ENCODE measurements around the gene HSD11B1L. TPM values are rescaled to one million over a fixed set of nuclear protein-coding genes. Genes with fewer than 3 reads are reported as not detected.

HSD11B1L gene
- total RNA-seq: 1 to 10 TPM; 3.9 to 5.7 TPM
- 10 to 100 TPM in 1 of 2 donors, 1 to 10 TPM in 1; 8.5 to 12.0 TPM for polyA plus RNA-seq
- long read RNA-seq, donor 1, partial matches to known transcripts: 1 of 17 reads
- long read RNA-seq, donor 1, other reads (novel, unspliced or antisense): 5 of 17 reads
- long read RNA-seq, donor 2, partial matches to known transcripts: 1 of 6 reads
- long read RNA-seq, donor 2, other reads (novel, unspliced or antisense): 2 of 6 reads

- DNase-seq (peak; percentile 99), ATAC-seq (ENCODE audit: low FRiP score) (peak; percentile 98)
- Histone ChIP-seq H3K4me3 (ENCODE audit: low read length in 2 of 2) (peak within 1 kb of the TSS; percentile 61 to 64), H3K4me1 (ENCODE audit: control insufficient read depth in 1 of 2, insufficient read depth in 2 of 2, low read length in 2 of 2) (no peaks in the 10 kb centered on the region), H3K27ac (ENCODE audit: low read depth in 1 of 2, low read length in 2 of 2) (peak within 1 kb of the TSS in 1 of 2 donors; percentile 60), H3K9me3 (ENCODE audit: control insufficient read depth, low read length) (no peaks in the 10 kb centered on the region), H3K27me3 (ENCODE audit: control insufficient read depth in 1 of 2, insufficient read depth in 2 of 2, low read length in 1 of 2) (no peaks in the 10 kb centered on the region), H3K36me3 (ENCODE audit: control insufficient read depth in 1 of 2, insufficient read depth in 2 of 2, low read length in 1 of 2) (no peaks in the 10 kb centered on the region)
- WGBS, 2 donors: 1% methylated on average over 88 to 94 of the region's 94 CpGs
- intact Hi-C loops (cut with DNase I): loop anchor here in 1 of 2 donors (5.0 kb wide), 2 partner anchors 58 to 1062 kb away; partner anchors contain the start of genes SAFB and SAFB2
Measured at GRCh38 chr19:5680437-5681368, at the start of gene HSD11B1L, which contains the start of gene MICOS13. HSD11B1L (plus strand) TSS chr19:5681027; CDS start chr19:5684833, 3,806 bp downstream. MICOS13 (minus strand) TSS chr19:5680516; CDS start chr19:5680486, 30 bp downstream.

- ATAC-seq (ENCODE audit: low FRiP score): peak; percentile 61
- WGBS, 2 donors: 36 to 47% methylated on average over 9 of the region's 9 CpGs
- Histone ChIP-seq H3K9me3 (ENCODE audit: control insufficient read depth, low read length) (no peaks in the 10 kb centered on the region), H3K36me3 (ENCODE audit: control insufficient read depth in 1 of 2, insufficient read depth in 2 of 2, low read length in 1 of 2) (peaks cover 0 to 1% of the 10 kb centered on the region in 2 donors), H3K27me3 (ENCODE audit: control insufficient read depth in 1 of 2, insufficient read depth in 2 of 2, low read length in 1 of 2) (no peaks in the 10 kb centered on the region), H3K4me1 (ENCODE audit: control insufficient read depth in 1 of 2, insufficient read depth in 2 of 2, low read length in 2 of 2) (peaks cover 3 to 6% of the 10 kb centered on the region in 2 donors), H3K4me3 (ENCODE audit: low read length in 2 of 2) (no peak overlapping the region), H3K27ac (ENCODE audit: low read depth in 1 of 2, low read length in 2 of 2) (no peak overlapping the region)
- DNase-seq: no peak
- intact Hi-C loops (cut with DNase I): no loop called here
Measured at GRCh38 chr19:5631567-5632240, 49.1 kb upstream of the HSD11B1L start.

GRCh38 chr19:5632241-5632612 is 48.6 kb upstream of the HSD11B1L start:
- intact Hi-C loops (cut with DNase I): no loop called here
- no peaks in the 10 kb centered on the region for H3K27me3 ChIP-seq (ENCODE audit: control insufficient read depth in 1 of 2, insufficient read depth in 2 of 2, low read length in 1 of 2)
- H3K27ac ChIP-seq (ENCODE audit: low read depth in 1 of 2, low read length in 2 of 2): no peak overlapping the region
- H3K36me3 ChIP-seq (ENCODE audit: control insufficient read depth in 1 of 2, insufficient read depth in 2 of 2, low read length in 1 of 2): peaks cover 0 to 1% of the 10 kb centered on the region in 2 donors
- H3K4me1 ChIP-seq (ENCODE audit: control insufficient read depth in 1 of 2, insufficient read depth in 2 of 2, low read length in 2 of 2): peaks cover 3 to 6% of the 10 kb centered on the region in 2 donors
- ATAC-seq (ENCODE audit: low FRiP score) (no peak), DNase-seq (no peak)
- H3K4me3 ChIP-seq (ENCODE audit: low read length in 2 of 2): no peak overlapping the region
- WGBS, 2 donors: 64 to 72% methylated on average over 4 of the region's 4 CpGs
- H3K9me3 ChIP-seq (ENCODE audit: control insufficient read depth, low read length): no peaks in the 10 kb centered on the region

- peaks cover 3 to 6% of the 10 kb centered on the region in 2 donors for H3K4me1 ChIP-seq (ENCODE audit: control insufficient read depth in 1 of 2, insufficient read depth in 2 of 2, low read length in 2 of 2)
- peaks cover 0 to 1% of the 10 kb centered on the region in 2 donors for H3K36me3 ChIP-seq (ENCODE audit: control insufficient read depth in 1 of 2, insufficient read depth in 2 of 2, low read length in 1 of 2)
- H3K9me3 ChIP-seq (ENCODE audit: control insufficient read depth, low read length): no peaks in the 10 kb centered on the region
- 89% methylated on average over 5 of the region's 5 CpGs for WGBS, 2 donors
- no peaks in the 10 kb centered on the region for H3K27me3 ChIP-seq (ENCODE audit: control insufficient read depth in 1 of 2, insufficient read depth in 2 of 2, low read length in 1 of 2)
- ATAC-seq (ENCODE audit: low FRiP score) (no peak), DNase-seq (no peak)
- intact Hi-C loops (cut with DNase I): no loop called here
- no peak overlapping the region for H3K4me3 ChIP-seq (ENCODE audit: low read length in 2 of 2)
- no peak overlapping the region for H3K27ac ChIP-seq (ENCODE audit: low read depth in 1 of 2, low read length in 2 of 2)
Measured at GRCh38 chr19:5632657-5633056, 48.2 kb upstream of the HSD11B1L start.

GRCh38 chr19:5635427-5635826 is 45.4 kb upstream of the HSD11B1L start:
- Histone ChIP-seq H3K36me3 (ENCODE audit: control insufficient read depth in 1 of 2, insufficient read depth in 2 of 2, low read length in 1 of 2) (peaks cover 0 to 1% of the 10 kb centered on the region in 2 donors), H3K4me3 (ENCODE audit: low read length in 2 of 2) (no peak overlapping the region), H3K27ac (ENCODE audit: low read depth in 1 of 2, low read length in 2 of 2) (no peak overlapping the region), H3K27me3 (ENCODE audit: control insufficient read depth in 1 of 2, insufficient read depth in 2 of 2, low read length in 1 of 2) (no peaks in the 10 kb centered on the region), H3K9me3 (ENCODE audit: control insufficient read depth, low read length) (no peaks in the 10 kb centered on the region), H3K4me1 (ENCODE audit: control insufficient read depth in 1 of 2, insufficient read depth in 2 of 2, low read length in 2 of 2) (peaks cover 0 to 3% of the 10 kb centered on the region in 2 donors)
- WGBS, 2 donors: 87 to 89% methylated on average over 6 of the region's 6 CpGs
- intact Hi-C loops (cut with DNase I): no loop called here
- no peak for ATAC-seq (ENCODE audit: low FRiP score)
- no peak for DNase-seq

- ATAC-seq (ENCODE audit: low FRiP score): no peak
- H3K36me3 ChIP-seq (ENCODE audit: control insufficient read depth in 1 of 2, insufficient read depth in 2 of 2, low read length in 1 of 2): peaks cover 0 to 4% of the 10 kb centered on the region in 2 donors
- no peaks in the 10 kb centered on the region for H3K9me3 ChIP-seq (ENCODE audit: control insufficient read depth, low read length)
- no peak overlapping the region for H3K27ac ChIP-seq (ENCODE audit: low read depth in 1 of 2, low read length in 2 of 2)
- 49 to 51% methylated on average over 1 of the region's 1 CpG for WGBS, 2 donors
- no peak for DNase-seq
- no peaks in the 10 kb centered on the region for H3K4me1 ChIP-seq (ENCODE audit: control insufficient read depth in 1 of 2, insufficient read depth in 2 of 2, low read length in 2 of 2)
- intact Hi-C loops (cut with DNase I): no loop called here
- no peaks in the 10 kb centered on the region for H3K27me3 ChIP-seq (ENCODE audit: control insufficient read depth in 1 of 2, insufficient read depth in 2 of 2, low read length in 1 of 2)
- H3K4me3 ChIP-seq (ENCODE audit: low read length in 2 of 2): no peak overlapping the region
Measured at GRCh38 chr19:5637971-5638370, 42.9 kb upstream of the HSD11B1L start.

- Histone ChIP-seq H3K27ac (ENCODE audit: low read depth in 1 of 2, low read length in 2 of 2) (no peak overlapping the region), H3K27me3 (ENCODE audit: control insufficient read depth in 1 of 2, insufficient read depth in 2 of 2, low read length in 1 of 2) (no peaks in the 10 kb centered on the region), H3K4me3 (ENCODE audit: low read length in 2 of 2) (no peak overlapping the region), H3K4me1 (ENCODE audit: control insufficient read depth in 1 of 2, insufficient read depth in 2 of 2, low read length in 2 of 2) (no peaks in the 10 kb centered on the region), H3K9me3 (ENCODE audit: control insufficient read depth, low read length) (no peaks in the 10 kb centered on the region), H3K36me3 (ENCODE audit: control insufficient read depth in 1 of 2, insufficient read depth in 2 of 2, low read length in 1 of 2) (peaks cover 4 to 5% of the 10 kb centered on the region in 2 donors)
- DNase-seq (no peak), ATAC-seq (ENCODE audit: low FRiP score) (no peak)
- WGBS, 2 donors: 89% methylated on average over 4 of the region's 4 CpGs
- intact Hi-C loops (cut with DNase I): no loop called here
Measured at GRCh38 chr19:5641171-5641570, 39.7 kb upstream of the HSD11B1L start.

GRCh38 chr19:5642204-5642603 is 38.6 kb upstream of the HSD11B1L start:
- Histone ChIP-seq H3K36me3 (ENCODE audit: control insufficient read depth in 1 of 2, insufficient read depth in 2 of 2, low read length in 1 of 2) (peaks cover 5 to 6% of the 10 kb centered on the region in 2 donors), H3K27ac (ENCODE audit: low read depth in 1 of 2, low read length in 2 of 2) (no peak overlapping the region), H3K4me3 (ENCODE audit: low read length in 2 of 2) (no peak overlapping the region), H3K9me3 (ENCODE audit: control insufficient read depth, low read length) (no peaks in the 10 kb centered on the region), H3K4me1 (ENCODE audit: control insufficient read depth in 1 of 2, insufficient read depth in 2 of 2, low read length in 2 of 2) (no peaks in the 10 kb centered on the region), H3K27me3 (ENCODE audit: control insufficient read depth in 1 of 2, insufficient read depth in 2 of 2, low read length in 1 of 2) (no peaks in the 10 kb centered on the region)
- WGBS, 2 donors: 88 to 95% methylated on average over 2 of the region's 2 CpGs
- no peak for ATAC-seq (ENCODE audit: low FRiP score)
- intact Hi-C loops (cut with DNase I): no loop called here
- no peak for DNase-seq

Measured in aorta (tissue), 5 donors.